ENCODE data around the gene SYT15.
"Not testable (repeated sequence)": the region's sequence is repeated elsewhere in the genome, so short reads cannot be mapped to it uniquely, and the experiment has no call there.

The SYT15 gene

DNA sequence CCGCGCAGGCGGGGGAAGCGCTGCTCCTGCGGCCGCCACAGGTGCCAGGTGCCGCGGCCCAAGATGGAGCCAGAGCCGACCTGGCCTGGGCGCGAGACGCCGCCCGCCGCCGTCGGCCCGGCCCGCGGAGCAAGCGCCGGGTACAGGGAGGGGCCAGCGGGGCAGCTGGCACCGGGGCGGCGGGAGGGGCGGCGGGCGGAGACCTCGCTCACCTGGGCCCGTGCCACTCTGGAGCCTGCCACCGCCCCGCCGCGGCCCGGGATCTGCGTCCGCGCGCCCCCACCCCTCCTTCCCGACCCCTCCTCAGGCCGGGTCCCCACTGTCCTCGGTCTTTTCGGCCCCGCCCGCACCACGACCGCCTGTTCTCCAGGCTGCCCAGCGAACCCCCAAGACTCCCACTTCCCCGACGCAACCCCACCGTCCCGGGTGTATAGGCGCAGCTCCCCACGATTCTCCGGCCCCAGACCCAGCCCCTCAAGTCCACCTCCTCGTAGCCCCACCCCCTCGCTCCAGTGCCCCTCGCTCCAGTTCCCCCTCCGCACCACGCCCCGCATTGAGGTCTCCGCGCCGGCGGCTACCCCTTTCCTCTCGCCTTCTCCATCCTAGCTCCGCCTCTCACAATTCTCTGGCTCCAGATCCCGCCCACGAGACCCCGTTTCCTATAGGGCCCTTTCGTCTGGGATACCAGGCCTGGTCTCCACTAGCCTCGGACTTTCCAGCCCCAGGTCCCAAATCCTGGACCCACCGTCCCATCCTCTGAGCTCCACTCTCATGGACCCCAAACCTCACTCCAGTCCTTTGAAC, 22.2 kb upstream of the SYT15 start, which contains the start of gene GPRIN2:
Gene GPRIN2 (minus strand): TSS at position 144 of the 804 bp plus-strand sequence. CDS start 5,922 bp downstream, outside the sequence.
- no peak for DNase-seq (ENCODE audit: low spot score)

DNA sequence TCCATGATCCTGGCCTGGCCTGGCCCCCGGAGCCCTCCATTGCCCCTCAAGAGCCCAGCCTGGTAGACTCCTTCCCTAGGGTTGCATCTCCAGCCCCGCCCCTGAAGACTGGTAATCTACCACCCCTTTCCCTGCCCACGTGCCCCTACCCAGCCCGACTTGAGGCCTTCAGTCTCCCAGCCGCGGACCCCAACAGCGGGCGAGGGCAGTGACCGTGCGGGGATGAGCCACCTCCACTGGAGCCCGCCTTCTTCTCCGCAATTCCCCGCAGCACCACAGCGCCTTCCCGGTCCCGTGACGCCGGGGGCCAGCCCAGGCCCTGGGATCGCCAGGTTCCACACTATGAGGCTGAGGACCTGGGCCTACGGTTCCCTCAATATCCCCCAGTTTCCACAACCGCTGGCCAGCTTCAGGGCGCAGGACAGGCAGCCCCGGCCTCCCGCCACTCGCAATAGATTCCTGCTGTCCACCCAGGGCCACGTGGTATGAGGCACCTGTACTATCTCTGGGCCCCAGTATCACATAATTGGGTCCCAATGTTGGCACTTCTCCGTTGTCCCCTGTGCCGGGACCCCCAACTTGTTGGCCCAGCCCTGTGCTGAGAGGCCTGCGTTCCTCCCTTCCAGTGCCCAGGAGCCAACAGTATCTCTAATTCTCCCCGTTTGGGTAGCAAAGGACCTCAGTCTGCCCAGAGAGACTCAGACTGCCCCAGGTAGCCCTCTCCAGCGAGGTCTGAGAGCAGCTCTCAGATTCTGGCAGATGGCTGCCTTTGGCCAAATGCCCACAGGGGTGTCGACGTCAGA, 21.4 kb upstream of the SYT15 start:
- DNase-seq (ENCODE audit: low spot score), result no peak

DNA sequence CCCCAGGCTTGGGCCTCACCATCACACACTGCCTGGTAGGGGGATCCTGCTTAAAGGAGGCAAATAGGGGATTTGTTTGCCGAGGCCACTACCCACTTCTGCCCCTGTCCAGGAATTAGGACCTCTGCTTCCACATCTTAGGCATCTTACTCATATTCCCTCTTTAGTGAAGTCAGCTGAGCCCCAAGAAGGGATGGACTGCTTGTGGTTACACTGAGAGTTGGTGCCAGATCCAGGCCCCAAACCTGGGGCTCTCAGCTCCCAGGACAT, 20.9 kb upstream of the SYT15 start:
- no peak for DNase-seq (ENCODE audit: low spot score)

DNA sequence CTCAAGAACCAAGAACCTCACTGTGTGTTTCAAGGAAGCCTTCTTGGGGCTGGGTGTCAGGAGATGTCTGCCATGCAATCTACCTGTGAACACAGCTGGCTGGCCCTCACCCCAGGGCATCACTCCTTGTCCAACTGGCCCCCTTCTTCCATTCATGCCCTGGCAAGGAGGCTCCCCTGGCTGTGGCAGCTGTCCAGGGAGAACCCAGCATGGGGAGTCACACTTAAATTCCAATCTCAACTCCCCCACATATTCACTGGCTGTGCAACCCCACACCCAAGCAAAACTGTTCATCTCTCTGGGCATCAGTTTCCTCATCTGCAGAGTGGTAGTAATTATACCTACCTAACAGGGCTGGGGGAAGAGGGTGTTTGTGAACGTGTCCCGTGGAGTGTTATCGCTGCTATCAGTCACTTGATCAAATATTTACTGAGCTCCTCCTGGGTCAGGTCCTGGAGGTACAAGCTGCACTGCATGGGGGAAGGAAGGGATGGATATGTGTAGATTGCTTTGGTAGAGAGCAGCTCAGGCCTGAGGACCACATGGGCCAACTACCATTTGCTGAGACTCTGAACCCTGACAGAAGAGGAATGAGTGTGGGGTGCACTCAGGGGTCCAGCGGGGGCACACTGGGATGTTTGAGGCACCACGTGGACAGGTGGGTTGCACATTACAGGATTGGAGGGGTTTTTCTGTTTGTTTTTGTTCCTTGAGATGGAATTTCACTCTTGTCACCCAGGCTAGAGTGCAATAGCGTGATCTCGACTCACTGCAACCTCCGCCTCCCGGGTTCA, 20.3 kb upstream of the SYT15 start:
- DNase-seq (ENCODE audit: low spot score), result no peak

DNA sequence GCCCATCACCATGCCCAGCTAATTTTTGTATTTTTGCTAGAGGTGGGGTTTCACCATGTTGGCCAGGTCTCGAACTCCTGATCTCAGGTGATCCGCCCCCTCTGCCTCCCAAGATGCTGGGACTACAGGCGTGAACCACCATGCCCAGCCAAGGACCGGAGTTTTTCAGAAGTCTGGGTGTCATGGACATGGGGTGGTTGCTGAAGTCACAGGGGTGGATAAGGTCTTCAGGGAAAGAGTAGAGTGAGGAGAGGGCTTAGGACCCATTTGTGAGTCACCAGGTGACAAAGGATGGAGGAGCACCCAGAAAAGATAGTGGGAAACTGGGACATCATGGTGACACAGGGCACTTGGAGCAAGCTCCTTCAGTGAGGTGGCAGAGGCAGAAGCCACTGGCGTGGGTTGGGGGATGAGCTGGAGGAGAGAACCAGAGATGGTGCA, 19.7 kb upstream of the SYT15 start:
- no peak for DNase-seq (ENCODE audit: low spot score)

DNA sequence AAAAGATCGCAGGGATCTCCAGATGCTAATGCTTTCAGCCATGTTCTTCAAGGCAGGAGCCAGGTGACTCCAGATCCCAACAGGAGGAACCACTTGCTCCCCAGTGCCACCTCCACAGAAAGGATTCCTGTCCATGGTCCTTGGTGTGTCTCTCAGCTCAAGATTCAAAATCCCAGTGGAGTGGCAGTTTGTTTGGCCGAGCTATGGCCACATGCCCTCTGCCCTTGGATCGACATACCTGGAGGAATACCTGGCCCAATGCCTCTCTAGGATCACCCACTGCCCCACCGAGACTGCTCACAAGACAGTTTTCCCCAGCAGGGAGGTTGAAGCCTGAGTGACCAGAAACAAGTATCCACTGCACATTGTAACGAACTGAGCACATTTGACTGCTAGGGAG, 18.5 kb upstream of the SYT15 start:
- DNase-seq (ENCODE audit: low spot score), result no peak

DNA sequence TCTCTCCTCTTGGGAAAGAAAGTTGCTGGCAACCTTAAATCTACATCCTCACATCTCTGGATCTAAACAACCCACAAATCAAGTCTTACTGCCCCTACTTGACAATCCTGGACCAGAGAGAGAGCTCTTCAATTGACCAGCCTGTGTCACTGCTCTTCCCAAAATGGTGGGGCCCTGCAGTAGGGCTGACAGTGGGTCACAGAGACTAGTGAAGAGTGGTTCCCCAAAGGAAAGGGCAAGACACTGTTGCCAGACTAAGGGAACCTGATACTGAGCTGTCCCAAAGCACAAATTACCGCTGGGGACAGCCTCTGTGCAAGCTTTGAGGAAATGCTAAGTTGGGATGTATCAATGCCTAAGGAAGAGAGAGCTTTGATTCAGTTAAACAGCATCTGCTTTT, 18.0 kb upstream of the SYT15 start:
- DNase-seq (ENCODE audit: low spot score), result no peak

DNA sequence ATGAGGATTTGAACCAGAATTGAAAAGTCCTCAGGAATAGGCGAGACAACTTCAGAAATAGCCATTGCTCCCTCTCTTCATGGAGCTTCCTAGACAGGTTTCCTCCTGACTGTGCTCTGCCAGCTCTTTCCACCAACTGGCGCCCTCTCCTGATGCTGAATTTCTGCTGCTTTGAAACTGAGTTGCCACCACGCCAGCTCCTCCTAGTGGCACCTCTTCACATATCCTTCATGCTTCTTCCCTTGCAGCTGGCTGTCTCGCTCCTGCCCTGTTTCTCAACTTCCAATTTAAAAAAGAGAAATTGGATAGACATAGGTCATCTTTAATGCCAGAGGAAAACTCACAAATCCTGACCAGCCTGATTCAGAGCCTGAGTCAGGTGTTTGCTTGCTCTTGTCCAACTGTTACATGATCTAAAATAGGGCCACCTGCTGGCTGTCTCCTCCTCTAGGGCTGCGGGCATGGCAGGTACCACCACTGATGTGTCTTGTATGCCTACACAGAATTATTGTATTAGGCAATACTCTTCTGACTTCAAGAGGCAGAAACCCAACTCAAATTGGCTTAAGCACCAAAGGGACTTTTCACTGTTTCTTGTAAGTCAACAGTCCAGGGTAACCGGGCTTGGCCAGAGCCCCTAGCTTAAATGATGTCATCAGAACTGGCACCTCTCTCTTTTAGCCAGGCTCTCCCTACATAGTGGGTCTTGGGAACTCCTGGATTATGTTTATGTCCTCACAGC, 13.2 kb upstream of the SYT15 start:
- not testable (repeated sequence) for DNase-seq (ENCODE audit: low spot score)

DNA sequence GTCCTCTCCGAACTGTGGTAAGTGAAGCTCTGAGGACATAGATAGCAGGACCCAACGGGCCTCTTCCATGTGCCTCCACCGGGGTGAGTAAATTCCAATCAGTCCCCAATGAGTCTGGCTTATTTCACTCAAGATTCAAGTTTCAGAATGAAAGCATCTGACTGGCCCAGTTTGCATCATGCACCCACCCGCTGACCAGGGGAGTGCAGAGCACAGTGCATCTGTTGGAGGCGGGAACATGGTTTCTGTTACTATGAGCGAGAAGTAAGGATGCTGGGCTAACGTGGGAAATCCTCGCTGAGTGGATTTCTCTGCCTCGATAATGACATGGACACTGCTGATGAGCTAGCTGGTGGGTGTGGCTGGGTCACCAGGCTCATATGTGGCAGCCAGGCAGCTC, 11.8 kb upstream of the SYT15 start:
- not testable (repeated sequence) for DNase-seq (ENCODE audit: low spot score)

DNA sequence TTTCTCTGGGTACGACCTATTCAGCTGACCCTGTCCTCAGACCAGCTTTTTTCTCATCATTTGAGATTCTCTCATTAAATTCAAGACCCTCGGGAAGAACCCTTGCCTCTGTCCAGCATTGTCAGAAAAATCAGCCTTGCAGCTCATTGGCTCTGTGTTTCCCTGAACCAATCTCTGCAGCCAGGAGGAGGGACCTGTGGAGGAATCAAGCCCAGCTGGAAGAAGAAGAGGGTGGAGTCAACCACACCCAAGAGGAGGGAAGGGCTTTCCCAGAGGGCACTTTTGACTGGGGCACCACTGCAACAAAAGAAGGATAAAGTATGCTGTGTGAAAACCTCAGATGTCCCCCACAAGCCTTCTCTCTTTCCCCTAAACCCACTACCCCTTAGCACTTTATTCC, 8.3 kb upstream of the SYT15 start:
- DNase-seq (ENCODE audit: low spot score), result not testable (repeated sequence)

DNA sequence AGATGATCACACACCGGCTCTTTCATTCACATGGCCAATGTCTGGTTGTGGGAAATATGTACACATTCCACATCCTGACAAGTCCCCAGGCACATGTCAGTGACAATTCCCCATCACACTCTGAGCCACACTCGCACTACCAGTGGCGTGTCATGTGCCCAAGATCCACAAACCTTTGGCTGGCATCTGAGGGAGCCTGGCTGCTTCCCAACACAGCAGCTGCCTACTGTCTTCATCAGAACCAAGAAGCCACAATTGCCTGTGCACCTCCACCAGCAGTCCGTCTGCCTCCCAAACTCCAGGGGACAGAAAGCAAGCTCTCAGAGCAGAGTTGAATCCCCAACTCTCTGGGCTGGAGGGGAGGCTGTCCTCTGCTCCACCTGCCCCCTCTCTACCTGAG, 6.2 kb upstream of the SYT15 start:
- DNase-seq (ENCODE audit: low spot score), result not testable (repeated sequence)

DNA sequence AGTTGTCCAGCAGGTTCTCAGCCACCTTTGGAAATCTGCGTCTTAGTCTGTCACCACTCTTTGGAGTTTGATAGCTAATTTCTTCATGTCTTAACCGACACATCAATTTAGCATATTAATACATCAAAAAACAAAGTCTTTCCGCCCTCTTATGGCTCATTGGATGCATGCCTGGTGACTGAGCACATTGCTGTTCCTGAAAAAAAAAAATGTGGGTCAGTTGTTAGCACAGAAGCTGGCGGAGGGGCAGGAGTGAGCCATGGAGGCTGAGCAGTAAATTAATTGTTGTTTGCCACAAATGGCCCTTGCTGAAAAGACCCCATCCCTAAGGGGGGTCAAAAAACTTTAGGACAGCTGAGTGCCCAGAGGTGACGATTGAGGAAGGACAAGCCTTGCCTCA, 5.6 kb upstream of the SYT15 start:
- DNase-seq (ENCODE audit: low spot score), result not testable (repeated sequence)

DNA sequence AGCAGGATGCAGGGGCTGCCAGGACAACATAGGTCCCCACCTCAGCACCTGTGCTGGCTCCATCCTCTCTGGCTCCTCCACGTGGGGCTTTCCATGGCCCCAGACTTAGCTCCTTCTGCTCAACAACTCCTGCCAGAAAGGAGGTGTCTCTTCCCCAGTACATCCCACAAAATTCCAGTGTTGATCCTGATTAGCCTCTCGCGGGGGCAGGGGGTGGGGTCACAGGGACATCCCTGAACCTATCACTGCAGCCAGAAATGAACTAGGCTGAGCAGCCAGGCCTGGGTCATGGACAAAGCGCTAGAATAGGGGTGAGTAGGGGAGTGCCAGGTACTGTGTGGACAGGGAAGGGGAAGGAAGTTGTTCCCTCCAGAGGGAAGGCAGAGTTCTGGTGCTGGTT, 5.0 kb upstream of the SYT15 start:
- DNase-seq (ENCODE audit: low spot score), result not testable (repeated sequence)

DNA sequence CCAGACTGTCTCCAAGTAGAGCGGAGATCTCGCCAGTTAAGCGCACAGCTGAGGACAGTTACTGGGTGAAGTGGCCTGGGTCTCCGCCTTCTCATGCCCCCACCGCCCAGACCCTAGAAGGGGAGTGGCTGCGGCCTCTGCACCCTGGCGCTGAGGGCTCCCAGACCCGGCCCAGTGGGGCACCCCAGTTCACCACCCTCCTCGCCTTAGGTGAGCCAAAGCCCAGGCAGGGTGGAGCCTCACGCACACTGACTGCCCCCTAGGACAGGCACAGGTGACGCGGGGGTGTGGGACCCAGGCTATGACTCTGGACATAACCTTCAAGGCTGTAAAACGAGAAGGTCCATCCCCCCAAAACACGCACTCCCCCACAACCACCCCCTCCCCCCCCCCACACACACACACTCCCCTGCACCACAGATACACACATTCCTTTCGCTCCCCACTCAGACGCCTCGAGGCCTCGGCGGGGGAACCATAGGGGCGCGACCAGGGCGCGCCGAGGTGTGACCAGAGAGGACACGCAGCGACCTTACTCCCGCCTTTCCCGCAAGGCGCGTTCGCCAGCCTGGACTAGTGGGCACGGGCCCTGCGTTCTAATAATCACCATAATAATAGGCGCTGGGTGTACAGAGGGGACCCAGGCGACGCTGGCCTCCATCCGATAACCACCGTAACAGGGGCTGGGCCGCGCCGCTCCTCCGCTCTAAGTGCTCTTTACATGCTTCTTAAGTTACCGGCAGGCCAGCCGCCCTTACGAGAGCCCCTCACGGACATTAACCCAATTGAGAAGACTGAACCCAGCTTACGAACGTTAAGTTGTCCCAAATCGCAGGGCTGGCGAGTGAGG, 1.1 kb upstream of the SYT15 start:
- not testable (repeated sequence) for DNase-seq (ENCODE audit: low spot score)

DNA sequence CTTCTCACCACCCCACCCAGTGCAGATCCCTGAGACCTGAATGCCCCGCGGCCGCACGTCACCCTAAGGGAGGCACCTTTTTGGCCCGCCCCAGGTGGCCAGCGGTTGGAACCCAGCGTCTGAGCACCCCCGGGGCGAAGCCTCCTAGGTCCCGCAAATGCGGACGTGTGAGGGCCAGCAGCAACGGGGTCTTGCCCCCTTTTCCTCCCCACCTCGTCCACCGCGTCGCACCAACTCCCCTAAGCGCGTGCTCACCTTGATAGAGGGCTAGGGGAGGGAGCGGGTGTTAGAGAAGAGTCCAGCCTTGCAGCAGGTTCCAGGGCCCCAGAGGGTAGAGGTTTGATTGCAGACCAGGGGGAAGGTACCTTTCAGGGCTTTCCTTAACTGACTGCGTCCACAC, 450 bp downstream of the SYT15 start:
- not testable (repeated sequence) for DNase-seq (ENCODE audit: low spot score)

DNA sequence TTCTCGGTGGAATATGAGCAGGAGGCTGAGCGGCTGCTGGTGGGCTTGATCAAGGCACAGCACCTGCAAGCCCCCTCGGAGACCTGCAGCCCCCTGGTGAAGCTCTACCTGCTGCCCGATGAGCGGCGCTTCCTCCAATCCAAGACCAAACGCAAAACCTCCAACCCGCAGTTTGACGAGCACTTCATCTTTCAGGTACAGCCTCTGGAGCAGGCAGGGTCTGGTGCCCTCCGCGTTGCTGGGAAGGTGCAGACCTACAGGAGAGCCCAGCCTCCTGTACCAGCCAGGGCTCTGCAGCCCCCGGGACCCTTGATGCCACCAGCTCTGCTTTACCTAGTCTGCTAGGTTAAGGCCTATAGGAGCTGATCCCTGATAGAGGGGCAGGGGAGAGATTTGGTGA, 3.1 kb downstream of the SYT15 start:
- DNase-seq (ENCODE audit: low spot score), result not testable (repeated sequence)

DNA sequence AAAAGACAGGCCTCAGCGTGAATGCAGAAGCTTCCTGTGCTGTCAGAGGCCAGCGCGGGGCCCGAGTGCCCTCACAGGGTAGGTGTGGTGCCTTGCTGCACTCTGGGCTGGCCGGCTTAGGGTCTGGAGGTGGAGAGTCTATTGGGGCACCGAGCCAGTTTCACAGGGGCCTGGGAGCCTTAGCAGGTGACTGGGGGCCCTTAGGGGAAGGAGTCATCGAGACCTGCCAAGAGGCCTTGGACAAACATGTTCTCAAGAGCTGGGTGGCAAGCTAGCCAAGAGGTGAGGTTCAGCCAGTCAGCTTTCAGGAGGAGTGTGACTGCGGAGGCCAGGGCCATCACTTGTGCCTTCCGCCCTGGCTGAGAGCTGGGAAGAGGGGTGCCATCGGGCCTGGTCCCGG, 3.6 kb downstream of the SYT15 start:
- not testable (repeated sequence) for DNase-seq (ENCODE audit: low spot score)

DNA sequence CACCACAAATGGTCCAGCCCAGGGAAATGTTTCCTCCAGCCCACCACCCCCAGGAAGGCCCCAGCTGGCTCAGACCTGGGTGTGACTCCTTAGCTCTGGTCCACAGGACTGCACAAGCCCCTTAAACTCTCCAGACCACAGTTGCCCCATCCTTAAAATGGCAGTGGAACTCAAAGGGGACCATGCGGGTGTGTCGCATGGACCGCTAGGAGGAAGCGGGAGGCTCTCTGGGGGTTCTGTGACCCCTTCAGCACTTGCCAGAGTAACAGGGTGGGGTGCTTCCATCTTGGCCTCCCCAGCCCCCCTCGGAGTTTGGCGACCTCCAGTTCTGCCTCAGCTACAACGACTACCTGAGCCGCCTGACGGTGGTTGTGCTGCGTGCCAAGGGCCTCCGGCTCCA, 5.3 kb downstream of the SYT15 start:
- DNase-seq (ENCODE audit: low spot score), result not testable (repeated sequence)

DNA sequence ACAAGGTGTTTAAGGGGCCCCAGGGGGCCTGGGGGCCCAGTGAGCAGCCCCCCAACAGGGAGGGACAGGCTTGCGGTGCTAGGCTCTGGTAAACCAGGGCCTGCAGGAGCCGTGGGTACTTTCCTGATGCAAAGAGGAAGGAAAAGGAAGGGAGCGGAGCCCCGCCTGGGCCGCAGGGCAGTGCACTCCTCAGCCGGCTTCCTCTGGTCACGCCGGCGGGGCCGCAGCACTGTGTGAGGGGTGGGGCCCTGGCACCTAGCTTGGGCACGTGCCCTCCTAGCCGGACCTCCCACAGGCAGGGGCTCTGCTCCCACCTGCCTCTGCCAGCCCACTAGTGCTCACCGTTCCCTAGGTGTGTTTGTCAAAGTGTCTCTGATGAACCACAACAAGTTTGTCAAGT, 6.3 kb downstream of the SYT15 start:
- DNase-seq (ENCODE audit: low spot score), result not testable (repeated sequence)

DNA sequence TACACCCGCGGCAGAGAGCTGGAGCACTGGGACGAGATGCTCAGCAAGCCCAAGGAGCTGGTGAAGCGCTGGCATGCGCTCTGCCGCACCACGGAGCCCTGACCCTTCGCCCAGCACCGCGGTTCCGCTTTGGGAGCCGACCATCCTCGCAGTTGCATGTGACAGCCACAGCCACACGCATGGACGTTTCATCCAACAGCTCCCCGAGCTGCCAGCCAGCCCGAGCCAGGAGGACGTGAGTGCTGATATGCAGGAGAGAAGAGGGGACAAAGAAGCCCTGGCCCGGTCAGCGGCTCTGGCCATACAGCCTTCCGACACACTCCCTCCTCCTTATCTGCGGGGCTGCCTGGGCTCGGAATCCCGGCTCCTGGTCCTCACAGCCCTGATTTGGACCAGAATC, 8.6 kb downstream of the SYT15 start:
- DNase-seq (ENCODE audit: low spot score), result not testable (repeated sequence)

DNA sequence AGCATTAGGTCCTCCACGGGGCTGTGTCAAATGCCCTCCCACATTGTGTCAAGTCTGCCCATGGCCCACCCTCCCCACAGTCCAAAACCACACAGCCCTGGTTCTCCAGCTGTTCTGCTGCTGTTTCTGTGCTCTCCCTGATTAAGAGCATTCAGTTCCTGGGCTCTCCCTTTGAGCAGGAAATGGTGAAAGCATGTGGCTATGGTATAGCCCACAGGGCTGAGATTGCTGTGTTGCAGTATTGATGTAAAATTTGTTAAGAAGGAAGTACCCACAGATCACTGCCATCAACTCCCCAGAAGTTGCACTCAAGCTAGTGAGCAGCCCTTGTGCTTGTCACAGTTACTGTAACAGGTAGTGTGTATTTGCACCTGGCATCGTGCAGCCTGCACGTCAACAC, 9.3 kb downstream of the SYT15 start:
- DNase-seq (ENCODE audit: low spot score), result not testable (repeated sequence)
